Daoy (cell line): ENCODE data around the gene C17orf100. TPM values are rescaled to one million over a fixed set of nuclear protein-coding genes. Genes with fewer than 3 reads are reported as not detected.

ENCODE experiments used
- DNase-seq: peaks from one replicate; pipeline ENCODE4 v3.0.0-alpha.2; 2015; ENCODE audit warnings: low read depth
- total RNA-seq: library from RNA; depleted of rRNA; stranded (reverse); fragments of >200 nt; shearing (Covaris generic); gene quantifications from 2 replicates; pipeline ENCODE4 v1.2.3, GENCODE V29; 2014

The C17orf100 gene
- total RNA-seq, 1 experiment from 2014 or later: 0.06 TPM

GRCh38 chr17:6669479-6670212, 18.1 kb downstream of the C17orf100 start:
- peak; percentile 44 for DNase-seq

GRCh38 chr17:6670571-6670970, 19.0 kb downstream of the C17orf100 start:
- DNase-seq: no peak

- DNase-seq: no peak
Measured at GRCh38 chr17:6670999-6671398, 19.4 kb downstream of the C17orf100 start.

GRCh38 chr17:6671431-6671830, 19.9 kb downstream of the C17orf100 start:
- DNase-seq: no peak

GRCh38 chr17:6674586-6674985, 23.0 kb downstream of the C17orf100 start:
- DNase-seq: no peak

- no peak for DNase-seq
Measured at GRCh38 chr17:6675201-6675825, 23.8 kb downstream of the C17orf100 start.

- DNase-seq: no peak
Measured at GRCh38 chr17:6676802-6677157, 25.2 kb downstream of the C17orf100 start.

- DNase-seq: peak; percentile 89
Measured at GRCh38 chr17:6677158-6677831, 25.7 kb downstream of the C17orf100 start.

- no peak for DNase-seq
Measured at GRCh38 chr17:6677946-6678345, 26.4 kb downstream of the C17orf100 start.

GRCh38 chr17:6679241-6679640, 27.7 kb downstream of the C17orf100 start:
- no peak for DNase-seq

GRCh38 chr17:6681176-6681575, 29.6 kb downstream of the C17orf100 start:
- no peak for DNase-seq

- DNase-seq: no peak
Measured at GRCh38 chr17:6681671-6682070, 30.1 kb downstream of the C17orf100 start.

- no peak for DNase-seq
Measured at GRCh38 chr17:6682339-6682738, 30.8 kb downstream of the C17orf100 start.

GRCh38 chr17:6683081-6683684, 31.6 kb downstream of the C17orf100 start:
- no peak for DNase-seq

GRCh38 chr17:6683730-6684459, 32.3 kb downstream of the C17orf100 start:
- DNase-seq: no peak

- DNase-seq: no peak
Measured at GRCh38 chr17:6684460-6684783, 32.9 kb downstream of the C17orf100 start.

GRCh38 chr17:6684881-6685767, 33.6 kb downstream of the C17orf100 start:
- no peak for DNase-seq

- no peak for DNase-seq
Measured at GRCh38 chr17:6686026-6686425, 34.5 kb downstream of the C17orf100 start.

- DNase-seq: no peak
Measured at GRCh38 chr17:6688944-6689343, 37.4 kb downstream of the C17orf100 start.

GRCh38 chr17:6690641-6691040, 39.1 kb downstream of the C17orf100 start:
- DNase-seq: no peak

GRCh38 chr17:6691546-6691945, 40.0 kb downstream of the C17orf100 start:
- DNase-seq: no peak
